Kidney (tissue), 14 donors: Measurements from ENCODE around the gene FAM120B. TPM values are rescaled to one million over a fixed set of nuclear protein-coding genes. Genes with fewer than 3 reads are reported as not detected.

Experiments used
- DNase-seq, 5 donors: peaks; one replicate each; pipeline ENCODE4 v3.0.0-alpha.2; 2013 to 2020
- FAIRE-seq: peaks from 2 replicates; lab custom pipeline; 2012; peaks lifted over from hg19 to GRCh38; lab: Jason Lieb, UNC
- H3K27ac ChIP-seq, 2 donors: one replicate each; pipeline ENCODE4 v1.7.0; 2013; ENCODE audit warnings: low read depth in 2 of 2, low read length in 2 of 2, inconsistent platforms in 1 of 2
- H3K27me3 ChIP-seq: one replicate; pipeline ENCODE4 v1.7.1; 2013; ENCODE audit warnings: low read length, inconsistent platforms; ENCODE audit not compliant: control insufficient read depth, insufficient read depth
- H3K36me3 ChIP-seq, 3 donors: one replicate each; pipeline versions ENCODE4 v1.7.0 to v1.7.1; 2013; ENCODE audit warnings: low read length in 3 of 3, control low read depth in 1 of 3, inconsistent platforms in 1 of 3; ENCODE audit not compliant: insufficient read depth in 3 of 3, control insufficient read depth in 2 of 3
- H3K4me1 ChIP-seq, 3 donors: one replicate each; pipeline versions ENCODE4 v1.7.0 to v1.7.1; 2013; ENCODE audit warnings: low read length in 3 of 3, inconsistent platforms in 1 of 3, low read depth in 1 of 3; ENCODE audit not compliant: control insufficient read depth in 2 of 3, insufficient read depth in 2 of 3
- H3K4me3 ChIP-seq, 3 donors: one replicate each; pipeline versions ENCODE4 v1.7.0 to v1.8.1; 2013; ENCODE audit warnings: low read length in 3 of 3, control low read depth in 1 of 3, inconsistent platforms in 1 of 3
- H3K9ac ChIP-seq, 3 donors: one replicate each; pipeline versions ENCODE4 v1.7.0 to v1.7.1; 2013; ENCODE audit warnings: low read length in 3 of 3, control low read depth in 1 of 3, inconsistent platforms in 1 of 3
- H3K9me3 ChIP-seq, 3 donors: one replicate each; pipeline versions ENCODE4 v1.7.0 to v1.7.1; 2013; ENCODE audit warnings: low read length in 3 of 3, control low read depth in 1 of 3, inconsistent platforms in 1 of 3; ENCODE audit not compliant: control insufficient read depth in 2 of 3, insufficient read depth in 1 of 3
- intact Hi-C: fragments of 100-400 bp; cut with DNase I; formaldehyde crosslinking; loops from one replicate; pipeline ENCODE4 v1.11.1; 2022
- polyA plus RNA-seq: library from polyadenylated mRNA; stranded (reverse); fragments of 350-450 nt; fragmentation: Illumina TruSeq; extraction: RNeasy Lipid Tissue Mini Kit (QIAGEN cat#74804); gene quantifications from one replicate; pipeline ENCODE4 v1.2.3, GENCODE V29; 2014; ENCODE audit warnings: low read depth, low replicate concordance; ENCODE audit not compliant: insufficient read depth
- total RNA-seq: library from RNA; stranded (reverse); fragmentation: NEBNext Ultra II Directional; extraction: Animal tissue kit (Norgen Biotek cat#: 25700); gene quantifications from one replicate; pipeline ENCODE4 v1.2.1, GENCODE V29; 2021
- TF ChIP-seq, protein P1 (sequence below): IDR thresholded peaks from 3 replicates; pipeline ENCODE4 v1.5.1; 2012; ENCODE audit warnings: mild to moderate bottlenecking, moderate library complexity, borderline replicate concordance; ENCODE audit not compliant: insufficient read depth; ENCODE audit errors: extremely low read depth
- donor health status: control.
- donor health status: control.
- donor health status: control.
- donor health status: control.
- donor health status: control.
- donor health status: DM: yes; HTN: yes; CAD: no.
- donor health status: Normal renal cell carcinoma (clear cell type).

The FAM120B gene
- total and polyA plus RNA-seq, 2 donors from 2014 or later = 16.5 to 34.8 TPM

DNA sequence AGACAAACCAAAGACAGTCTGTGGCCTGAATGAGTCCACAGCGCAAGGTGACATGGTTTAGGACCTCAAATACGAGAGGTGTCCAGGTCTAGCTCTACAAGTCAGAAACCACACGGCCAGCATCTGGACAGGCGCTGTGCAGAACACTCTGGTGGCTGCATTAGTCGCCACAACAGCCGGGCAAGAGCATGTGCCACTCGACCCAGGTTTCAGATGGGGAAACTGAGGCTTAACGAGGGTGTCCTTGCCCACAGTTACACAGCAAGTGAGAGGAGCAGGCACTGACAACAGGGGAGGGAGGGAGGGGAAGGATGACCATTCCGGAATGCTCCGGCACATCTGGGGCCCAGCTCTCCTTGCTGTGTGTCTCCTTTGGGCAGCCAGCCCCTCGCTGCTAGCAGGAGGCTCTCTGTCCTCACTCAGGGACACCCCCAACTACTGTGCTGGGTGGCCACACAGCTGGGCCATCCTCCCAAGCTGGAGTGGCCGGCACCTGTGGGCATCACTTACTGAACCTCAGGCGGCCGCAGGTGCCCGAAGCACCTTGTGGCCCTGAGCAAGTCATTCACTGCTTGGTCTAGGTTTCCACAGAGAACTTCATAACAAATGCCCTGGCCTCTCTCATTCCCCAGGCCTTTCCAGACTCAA lies 22.3 kb upstream of the FAM120B start:
- Histone ChIP-seq H3K9me3 (no peaks in the 10 kb centered on the region), H3K9ac (no peak overlapping the region), H3K36me3 (no peaks in the 10 kb centered on the region), H3K27me3 (peaks cover 8% of the 10 kb centered on the region), H3K4me1 (peaks cover 0 to 22% (median 8%) of the 10 kb centered on the region in 3 donors), H3K27ac (no peak overlapping the region), H3K4me3 (no peak overlapping the region)
- DNase-seq (peak in 1 of 5 donors; percentile 36), FAIRE-seq (no peak)
- TF ChIP-seq, protein P1, sequence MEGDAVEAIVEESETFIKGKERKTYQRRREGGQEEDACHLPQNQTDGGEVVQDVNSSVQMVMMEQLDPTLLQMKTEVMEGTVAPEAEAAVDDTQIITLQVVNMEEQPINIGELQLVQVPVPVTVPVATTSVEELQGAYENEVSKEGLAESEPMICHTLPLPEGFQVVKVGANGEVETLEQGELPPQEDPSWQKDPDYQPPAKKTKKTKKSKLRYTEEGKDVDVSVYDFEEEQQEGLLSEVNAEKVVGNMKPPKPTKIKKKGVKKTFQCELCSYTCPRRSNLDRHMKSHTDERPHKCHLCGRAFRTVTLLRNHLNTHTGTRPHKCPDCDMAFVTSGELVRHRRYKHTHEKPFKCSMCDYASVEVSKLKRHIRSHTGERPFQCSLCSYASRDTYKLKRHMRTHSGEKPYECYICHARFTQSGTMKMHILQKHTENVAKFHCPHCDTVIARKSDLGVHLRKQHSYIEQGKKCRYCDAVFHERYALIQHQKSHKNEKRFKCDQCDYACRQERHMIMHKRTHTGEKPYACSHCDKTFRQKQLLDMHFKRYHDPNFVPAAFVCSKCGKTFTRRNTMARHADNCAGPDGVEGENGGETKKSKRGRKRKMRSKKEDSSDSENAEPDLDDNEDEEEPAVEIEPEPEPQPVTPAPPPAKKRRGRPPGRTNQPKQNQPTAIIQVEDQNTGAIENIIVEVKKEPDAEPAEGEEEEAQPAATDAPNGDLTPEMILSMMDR = no peak
- intact Hi-C loops = no loop called here

DNA sequence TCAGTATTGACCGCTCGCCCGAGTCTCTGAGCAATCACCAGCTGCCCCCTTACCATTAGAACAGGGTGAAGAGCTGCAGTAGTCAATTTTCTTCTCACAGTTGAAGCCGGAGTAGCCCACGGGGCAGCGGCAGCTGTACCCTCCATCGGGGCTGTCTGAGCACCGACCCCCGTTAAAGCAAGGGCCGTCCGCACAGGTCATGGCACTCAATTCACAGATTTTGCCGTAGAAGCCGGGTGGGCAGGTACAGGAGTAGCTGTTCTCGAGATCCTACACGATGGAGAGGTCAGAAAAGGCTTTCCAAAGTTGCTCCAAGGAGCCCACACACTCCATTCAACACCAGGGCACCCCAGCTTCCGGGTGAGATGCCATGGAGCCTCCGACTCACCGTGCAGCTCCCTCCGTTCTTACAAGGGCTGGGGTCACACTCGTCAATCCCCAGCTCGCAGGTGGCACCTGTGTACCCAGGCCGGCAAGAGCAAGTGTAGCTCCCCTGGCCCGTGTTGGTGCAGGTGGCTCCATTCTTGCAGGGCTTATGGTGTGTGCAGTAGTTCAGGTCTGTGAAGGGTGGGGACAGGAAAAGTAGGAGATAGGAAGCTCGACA lies 21.6 kb upstream of the FAM120B start:
- Histone ChIP-seq H3K4me3 (no peak overlapping the region), H3K9me3 (no peaks in the 10 kb centered on the region), H3K4me1 (peaks cover 0 to 22% (median 2%) of the 10 kb centered on the region in 3 donors), H3K9ac (no peak overlapping the region), H3K27me3 (peaks cover 8% of the 10 kb centered on the region), H3K36me3 (no peaks in the 10 kb centered on the region), H3K27ac (no peak overlapping the region)
- DNase-seq = peak in 1 of 5 donors; percentile 24
- FAIRE-seq = no peak
- intact Hi-C loops = no loop called here
- TF ChIP-seq, protein P1 = no peak

DNA sequence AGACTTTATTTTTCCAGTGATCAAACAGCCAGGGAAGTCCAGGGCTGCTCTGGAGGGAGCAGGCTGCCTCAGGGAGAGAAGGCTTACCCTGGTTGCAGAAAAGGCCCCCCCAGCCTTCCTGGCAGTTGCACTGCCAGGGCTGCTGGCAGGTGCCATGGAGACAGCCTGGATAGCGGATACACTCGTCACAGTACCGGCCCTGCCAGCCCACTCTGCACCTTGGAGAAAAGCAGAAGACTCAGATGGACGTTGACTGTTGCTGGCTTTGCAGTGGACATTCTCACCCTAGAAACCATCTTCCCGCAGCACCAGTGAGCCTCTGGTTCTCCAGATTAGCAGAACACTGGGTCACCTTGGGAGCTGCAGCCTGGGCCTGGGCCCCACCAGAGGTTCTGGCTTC lies 21.1 kb upstream of the FAM120B start:
- FAIRE-seq (no peak), DNase-seq (peak in 2 of 5 donors; percentile 22 to 41)
- TF ChIP-seq, protein P1 = no peak
- Histone ChIP-seq H3K36me3 (no peaks in the 10 kb centered on the region), H3K4me1 (peaks cover 0 to 19% (median 0%) of the 10 kb centered on the region in 3 donors), H3K9ac (no peak overlapping the region), H3K9me3 (no peaks in the 10 kb centered on the region), H3K27ac (no peak overlapping the region), H3K4me3 (no peak overlapping the region), H3K27me3 (peaks cover 8% of the 10 kb centered on the region)
- intact Hi-C loops = no loop called here
